Activated T-helper 17 cell treated with anti-CD3 and anti-CD28 coated beads, Interleukin-2, amount 50 U/mL, for 72 hours (primary cell): ENCODE measurements around the gene POGZ. TPM values are rescaled to one million over a fixed set of nuclear protein-coding genes. Genes with fewer than 3 reads are reported as not detected.

ENCODE experiments used
- ATAC-seq: fragments of 150-1000 bp; cut with Tn5 transposase; replicated peaks from 2 replicates; pipeline ENCODE4 v1.10.0; 2021; ENCODE audit warnings: mild to moderate bottlenecking, moderate library complexity
- H3K27ac Mint-ChIP-seq: one replicate; pipeline ENCODE4 v1.8.0; 2022; ENCODE audit warnings: mixed read lengths
- H3K27me3 Mint-ChIP-seq: one replicate; pipeline ENCODE4 v1.8.0; 2022; ENCODE audit warnings: mixed read lengths
- H3K36me3 Mint-ChIP-seq: one replicate; pipeline ENCODE4 v1.8.0; 2022; ENCODE audit warnings: low read depth, mild to moderate bottlenecking, mixed read lengths
- H3K4me1 Mint-ChIP-seq: one replicate; pipeline ENCODE4 v1.8.0; 2022; ENCODE audit warnings: mixed read lengths
- H3K4me3 Mint-ChIP-seq: one replicate; pipeline ENCODE4 v1.8.0; 2022; ENCODE audit warnings: mild to moderate bottlenecking, mixed read lengths
- H3K9me3 Mint-ChIP-seq: one replicate; pipeline ENCODE4 v1.8.0; 2022; ENCODE audit warnings: mixed read lengths
- total RNA-seq, 2 donors: library from RNA; stranded (reverse); gene quantifications; one replicate each; pipeline ENCODE4 v1.2.3, GENCODE V29; 2022

POGZ gene
- total RNA-seq, 2 donors from 2014 or later = 87.5 to 93.4 TPM

- H3K4me3 Mint-ChIP-seq = no peak overlapping the region
- no peaks in the 10 kb centered on the region for H3K9me3 Mint-ChIP-seq
- H3K36me3 Mint-ChIP-seq = no peaks in the 10 kb centered on the region
- no peaks in the 10 kb centered on the region for H3K4me1 Mint-ChIP-seq
- no peaks in the 10 kb centered on the region for H3K27me3 Mint-ChIP-seq
- no peak overlapping the region for H3K27ac Mint-ChIP-seq
- no peak for ATAC-seq
Observed at GRCh38 chr1:151486557-151486956, 27.3 kb upstream of the POGZ start.

- Mint-ChIP-seq H3K27me3 (no peaks in the 10 kb centered on the region), H3K4me3 (no peak overlapping the region), H3K36me3 (no peaks in the 10 kb centered on the region), H3K9me3 (no peaks in the 10 kb centered on the region), H3K27ac (no peak overlapping the region), H3K4me1 (no peaks in the 10 kb centered on the region)
- ATAC-seq = no peak
Observed at GRCh38 chr1:151485685-151486255, 26.5 kb upstream of the POGZ start.

GRCh38 chr1:151482017-151482416 lies 22.7 kb upstream of the POGZ start:
- no peaks in the 10 kb centered on the region for H3K36me3 Mint-ChIP-seq
- H3K27me3 Mint-ChIP-seq = peaks cover 1% of the 10 kb centered on the region
- no peak for ATAC-seq
- no peak overlapping the region for H3K4me3 Mint-ChIP-seq
- no peaks in the 10 kb centered on the region for H3K4me1 Mint-ChIP-seq
- no peak overlapping the region for H3K27ac Mint-ChIP-seq
- no peaks in the 10 kb centered on the region for H3K9me3 Mint-ChIP-seq

- Mint-ChIP-seq H3K36me3 (no peaks in the 10 kb centered on the region), H3K27ac (no peak overlapping the region), H3K9me3 (no peaks in the 10 kb centered on the region), H3K27me3 (peaks cover 5% of the 10 kb centered on the region), H3K4me3 (no peak overlapping the region), H3K4me1 (peaks cover 6% of the 10 kb centered on the region)
- ATAC-seq = no peak
Observed at GRCh38 chr1:151479462-151479861, 20.2 kb upstream of the POGZ start.

- no peaks in the 10 kb centered on the region for H3K36me3 Mint-ChIP-seq
Observed at GRCh38 chr1:151478923-151479322, 19.6 kb upstream of the POGZ start.

GRCh38 chr1:151478140-151478812 lies 19.0 kb upstream of the POGZ start:
- ATAC-seq = no peak
- no peak overlapping the region for H3K27ac Mint-ChIP-seq

More at GRCh38 chr1:151478923-151479322, 19.6 kb upstream of the POGZ start:
- Mint-ChIP-seq H3K4me3 (no peak overlapping the region), H3K9me3 (no peaks in the 10 kb centered on the region), H3K4me1 (peaks cover 6% of the 10 kb centered on the region), H3K27ac (no peak overlapping the region), H3K27me3 (peaks cover 5% of the 10 kb centered on the region)
- ATAC-seq = no peak

GRCh38 chr1:151477066-151477465 lies 17.8 kb upstream of the POGZ start:
- Mint-ChIP-seq H3K9me3 (no peaks in the 10 kb centered on the region), H3K4me3 (no peak overlapping the region), H3K4me1 (peaks cover 12% of the 10 kb centered on the region), H3K27me3 (peaks cover 5% of the 10 kb centered on the region), H3K27ac (no peak overlapping the region), H3K36me3 (no peaks in the 10 kb centered on the region)
- no peak for ATAC-seq

More at GRCh38 chr1:151478140-151478812, 19.0 kb upstream of the POGZ start:
- Mint-ChIP-seq H3K4me1 (peaks cover 6% of the 10 kb centered on the region), H3K36me3 (no peaks in the 10 kb centered on the region), H3K9me3 (no peaks in the 10 kb centered on the region), H3K4me3 (no peak overlapping the region), H3K27me3 (peaks cover 5% of the 10 kb centered on the region)

GRCh38 chr1:151476083-151476482 lies 16.8 kb upstream of the POGZ start:
- H3K27me3 Mint-ChIP-seq = peaks cover 5% of the 10 kb centered on the region
- H3K36me3 Mint-ChIP-seq = no peaks in the 10 kb centered on the region
- ATAC-seq = no peak
- H3K27ac Mint-ChIP-seq = no peak overlapping the region
- H3K9me3 Mint-ChIP-seq = no peaks in the 10 kb centered on the region
- peaks cover 12% of the 10 kb centered on the region for H3K4me1 Mint-ChIP-seq
- no peak overlapping the region for H3K4me3 Mint-ChIP-seq

- peak; percentile 97 for ATAC-seq
- no peak overlapping the region for H3K4me3 Mint-ChIP-seq
- H3K4me1 Mint-ChIP-seq = peaks cover 12% of the 10 kb centered on the region
- H3K27me3 Mint-ChIP-seq = peaks cover 5% of the 10 kb centered on the region
- H3K27ac Mint-ChIP-seq = no peak overlapping the region
- no peaks in the 10 kb centered on the region for H3K36me3 Mint-ChIP-seq
- no peaks in the 10 kb centered on the region for H3K9me3 Mint-ChIP-seq
Observed at GRCh38 chr1:151475175-151475574, 15.9 kb upstream of the POGZ start.

GRCh38 chr1:151474745-151475144 lies 15.5 kb upstream of the POGZ start:
- no peak for ATAC-seq
- peak overlapping the region; percentile 72 for H3K4me3 Mint-ChIP-seq
- no peaks in the 10 kb centered on the region for H3K36me3 Mint-ChIP-seq

GRCh38 chr1:151472856-151473731 lies 13.8 kb upstream of the POGZ start:
- Mint-ChIP-seq H3K4me1 (peaks cover 12% of the 10 kb centered on the region), H3K9me3 (no peaks in the 10 kb centered on the region), H3K36me3 (no peaks in the 10 kb centered on the region), H3K4me3 (peak overlapping the region; percentile 72), H3K27me3 (peaks cover 5% of the 10 kb centered on the region), H3K27ac (peak overlapping the region; percentile 79)
- ATAC-seq = peak; percentile 63

More at GRCh38 chr1:151474745-151475144, 15.5 kb upstream of the POGZ start:
- Mint-ChIP-seq H3K27ac (peak overlapping the region; percentile 79), H3K4me1 (peaks cover 12% of the 10 kb centered on the region), H3K27me3 (peaks cover 5% of the 10 kb centered on the region), H3K9me3 (no peaks in the 10 kb centered on the region)

GRCh38 chr1:151465026-151465425 lies 5.7 kb upstream of the POGZ start:
- Mint-ChIP-seq H3K27ac (no peak overlapping the region), H3K9me3 (no peaks in the 10 kb centered on the region), H3K4me1 (no peaks in the 10 kb centered on the region), H3K4me3 (no peak overlapping the region), H3K27me3 (peaks cover 23% of the 10 kb centered on the region), H3K36me3 (no peaks in the 10 kb centered on the region)
- ATAC-seq = no peak

- Mint-ChIP-seq H3K9me3 (peaks cover 5% of the 10 kb centered on the region), H3K4me1 (peaks cover 12% of the 10 kb centered on the region), H3K27ac (no peak overlapping the region), H3K36me3 (peaks cover 19% of the 10 kb centered on the region), H3K4me3 (no peak overlapping the region), H3K27me3 (peaks cover 19% of the 10 kb centered on the region)
- ATAC-seq = no peak
Observed at GRCh38 chr1:151461694-151462093, 2.4 kb upstream of the POGZ start.

GRCh38 chr1:151458802-151459330 lies 428 bp downstream of the POGZ start:
- Mint-ChIP-seq H3K4me1 (peaks cover 12% of the 10 kb centered on the region), H3K36me3 (peaks cover 34% of the 10 kb centered on the region), H3K9me3 (peaks cover 5% of the 10 kb centered on the region), H3K27me3 (peaks cover 11% of the 10 kb centered on the region), H3K4me3 (peak overlapping the region; percentile 68), H3K27ac (peak overlapping the region; percentile 93)
- peak; percentile 46 for ATAC-seq
